Stimulated activated CD4-positive, alpha-beta T cell treated with anti-CD3 and anti-CD28 coated beads, Interleukin-2, amount 100 ng/mL, for 4 hours (primary cell): Measurements from ENCODE around the gene TNS1.

Source experiments
- DNase-seq: peaks from one replicate; pipeline ENCODE4 v3.0.0-alpha.2; 2020; ENCODE audit warnings: low read depth

TNS1 gene

GRCh38 chr2:217775920-217776503 lies 226.8 kb downstream of the TNS1 start:
- DNase-seq, result no peak

- DNase-seq, result no peak
Measured at GRCh38 chr2:217774232-217774631, 228.6 kb downstream of the TNS1 start.

GRCh38 chr2:217773539-217773938 lies 229.3 kb downstream of the TNS1 start:
- no peak for DNase-seq

GRCh38 chr2:217766356-217766755 lies 236.4 kb downstream of the TNS1 start:
- no peak for DNase-seq

GRCh38 chr2:217761645-217762277 lies 241.0 kb downstream of the TNS1 start:
- DNase-seq, result no peak

GRCh38 chr2:217759991-217760390 lies 242.8 kb downstream of the TNS1 start:
- DNase-seq, result no peak

GRCh38 chr2:217757108-217757463 lies 245.7 kb downstream of the TNS1 start:
- DNase-seq, result no peak

GRCh38 chr2:217756375-217757107 lies 246.3 kb downstream of the TNS1 start:
- DNase-seq, result peak; percentile 48

- DNase-seq, result no peak
Measured at GRCh38 chr2:217755027-217755745, 247.6 kb downstream of the TNS1 start.

GRCh38 chr2:217753460-217754200 lies 249.2 kb downstream of the TNS1 start:
- DNase-seq, result no peak

GRCh38 chr2:217752714-217753459 lies 249.9 kb downstream of the TNS1 start:
- no peak for DNase-seq

GRCh38 chr2:217751952-217752351 lies 250.8 kb downstream of the TNS1 start:
- DNase-seq, result no peak

GRCh38 chr2:217751192-217751591 lies 251.6 kb downstream of the TNS1 start:
- no peak for DNase-seq
